Choroid plexus epithelial cell (primary cell): Measurements from ENCODE around the gene DPYSL4.
"Not testable (repeated sequence)": the region's sequence is repeated elsewhere in the genome, so short reads cannot be mapped to it uniquely, and the experiment has no call there.

Experiments
- DNase-seq: peaks from one replicate; pipeline ENCODE4 v3.0.0-alpha.2; 2010; ENCODE audit warnings: low read depth
- H3K4me3 ChIP-seq: 2 replicates; pipeline ENCODE4 v1.5.1; 2011; ENCODE audit warnings: low read depth, mild to moderate bottlenecking, control low read depth, low read length, moderate library complexity
- CTCF ChIP-seq: conservative IDR thresholded peaks from 2 replicates; pipeline ENCODE4 v1.5.1; 2011; ENCODE audit warnings: low read depth, mild to moderate bottlenecking, control low read depth, inconsistent platforms, low read length, moderate library complexity

Gene DPYSL4

DNA sequence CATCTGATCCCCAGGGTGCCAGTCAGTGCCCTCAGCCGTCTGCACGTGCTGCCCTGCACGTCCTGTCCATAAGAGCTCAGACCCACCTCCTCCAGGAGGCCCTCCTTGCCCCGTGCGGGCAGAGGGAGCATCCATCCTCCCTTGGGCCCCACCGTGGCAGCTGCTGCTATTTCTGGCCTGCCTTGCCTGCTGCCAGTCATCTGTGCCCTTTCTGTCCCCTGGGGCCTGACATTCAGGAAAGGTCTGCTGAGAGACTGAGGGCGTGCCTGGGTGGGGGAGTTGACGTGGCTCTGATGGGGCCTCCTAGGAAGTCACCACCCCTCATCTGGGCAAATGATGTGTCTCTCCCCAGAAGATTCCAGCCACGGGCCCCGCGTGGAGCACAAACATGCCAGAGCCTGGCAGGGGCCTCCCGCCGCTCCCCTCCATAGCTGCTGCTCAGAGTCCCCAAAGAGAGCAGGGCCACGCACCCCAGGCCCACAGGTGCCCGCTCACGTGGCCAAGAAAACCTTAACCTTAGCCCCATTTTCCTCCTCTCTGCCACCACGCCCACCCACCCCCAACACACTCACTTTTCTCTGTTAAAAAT is 21.8 kb downstream of the DPYSL4 start:
- no peak for DNase-seq
- no peak overlapping the region for H3K4me3 ChIP-seq
- no peak for TF ChIP-seq CTCF

DNA sequence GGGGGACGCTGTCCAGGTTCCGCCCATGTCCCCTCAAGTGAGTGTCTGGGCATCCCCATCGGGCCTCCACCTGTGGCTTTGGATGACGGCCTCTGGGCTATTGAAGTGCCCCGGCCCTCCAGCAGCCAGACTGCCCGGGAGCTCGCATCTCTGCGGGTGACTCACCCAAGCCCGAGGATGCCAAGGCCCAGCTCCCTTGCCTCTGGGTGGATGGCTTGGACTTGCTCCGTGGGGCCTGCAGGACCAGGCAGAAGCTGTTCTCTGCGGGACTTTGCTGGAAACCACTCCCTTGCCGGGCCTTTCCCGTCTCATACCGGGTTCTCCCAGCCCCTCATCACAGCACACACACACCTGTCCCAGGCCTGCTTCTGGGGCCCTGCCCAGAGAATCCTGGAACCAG is 22.4 kb downstream of the DPYSL4 start:
- no peak overlapping the region for H3K4me3 ChIP-seq
- no peak for TF ChIP-seq CTCF
- DNase-seq, result no peak

DNA sequence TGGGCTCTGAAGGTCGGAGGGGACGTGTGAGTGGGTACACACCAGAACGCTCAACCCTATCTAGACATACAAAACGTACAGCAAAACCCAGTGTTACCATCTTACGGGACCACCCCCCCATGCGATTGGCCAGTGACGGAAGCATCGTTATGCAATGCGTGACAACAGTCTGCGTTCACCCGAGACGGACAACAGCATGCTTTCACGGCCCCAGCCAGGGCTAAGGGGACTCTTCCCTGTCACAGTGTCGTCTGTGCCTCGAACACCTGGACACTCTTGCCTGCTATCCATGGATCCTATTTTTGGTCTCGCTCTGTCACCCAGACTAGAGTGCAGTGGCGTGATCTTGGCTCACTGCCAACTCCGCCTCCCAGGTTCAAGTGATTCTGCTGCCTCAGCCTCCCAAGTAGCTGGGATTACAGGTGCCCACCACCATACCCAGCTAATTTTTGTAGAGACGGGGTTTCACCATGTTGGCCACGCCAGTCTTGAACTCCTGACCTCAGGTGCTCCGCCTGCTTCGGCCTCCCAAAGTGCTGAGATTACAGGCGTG is 23.3 kb downstream of the DPYSL4 start:
- DNase-seq, result no peak
- no peak for TF ChIP-seq CTCF
- no peak overlapping the region for H3K4me3 ChIP-seq

DNA sequence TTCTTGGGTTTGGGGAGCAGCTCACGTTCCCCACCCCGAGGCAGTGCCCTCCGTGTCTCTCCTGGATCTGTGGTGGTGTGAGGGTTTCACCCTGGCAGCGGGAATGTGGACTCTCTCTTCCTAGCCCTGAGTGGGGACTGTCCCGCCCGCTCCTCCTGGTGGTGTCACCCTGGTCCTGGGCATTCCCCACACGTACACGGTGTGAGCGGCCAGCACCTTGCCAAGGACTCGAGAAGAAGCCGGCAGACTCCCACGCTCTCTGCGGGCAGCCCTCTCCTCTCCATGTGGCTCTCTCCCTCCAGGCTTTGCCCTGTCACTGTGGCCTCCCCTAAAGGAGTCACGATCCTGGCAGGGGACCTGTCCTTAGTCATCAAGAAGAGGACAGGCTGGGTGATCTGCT is 24.0 kb downstream of the DPYSL4 start:
- DNase-seq, result no peak
- no peak overlapping the region for H3K4me3 ChIP-seq
- no peak for TF ChIP-seq CTCF

DNA sequence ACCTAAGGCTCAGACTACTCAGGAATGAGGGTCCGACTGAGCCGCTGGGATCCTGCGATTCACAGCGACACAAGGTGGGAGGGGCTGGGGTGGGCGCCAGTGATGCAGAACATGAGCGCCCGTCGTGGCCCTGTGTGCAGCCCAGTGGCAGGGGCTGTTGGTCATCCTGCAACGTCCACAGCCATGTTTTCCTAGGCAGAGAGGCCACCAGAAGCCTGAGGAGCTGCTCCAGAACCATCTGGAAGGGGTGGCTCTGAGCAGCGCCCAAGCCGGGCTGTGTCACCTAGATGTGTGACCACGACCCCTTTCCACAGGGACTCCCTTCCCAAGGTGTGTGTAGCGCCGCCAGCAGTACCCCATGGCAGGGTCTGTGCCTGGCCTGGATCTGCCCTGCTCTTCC is 24.5 kb downstream of the DPYSL4 start:
- H3K4me3 ChIP-seq, result no peak overlapping the region
- TF ChIP-seq CTCF, result no peak
- no peak for DNase-seq

GRCh38 chr10:132212816-132213215 is 26.1 kb downstream of the DPYSL4 start:
- H3K4me3 ChIP-seq, result no peak overlapping the region
- no peak for TF ChIP-seq CTCF
- DNase-seq, result no peak

- no peak for TF ChIP-seq CTCF
- no peak overlapping the region for H3K4me3 ChIP-seq
- DNase-seq, result no peak
Observed at GRCh38 chr10:132213917-132214316, 27.2 kb downstream of the DPYSL4 start.

GRCh38 chr10:132216441-132216840 is 29.7 kb downstream of the DPYSL4 start:
- not testable (repeated sequence) for DNase-seq

More at GRCh38 chr10:132216441-132216840, 29.7 kb downstream of the DPYSL4 start:
- not testable (repeated sequence) for H3K4me3 ChIP-seq
